ENCODE results near the gene DAZL.

Gene DAZL

DNA sequence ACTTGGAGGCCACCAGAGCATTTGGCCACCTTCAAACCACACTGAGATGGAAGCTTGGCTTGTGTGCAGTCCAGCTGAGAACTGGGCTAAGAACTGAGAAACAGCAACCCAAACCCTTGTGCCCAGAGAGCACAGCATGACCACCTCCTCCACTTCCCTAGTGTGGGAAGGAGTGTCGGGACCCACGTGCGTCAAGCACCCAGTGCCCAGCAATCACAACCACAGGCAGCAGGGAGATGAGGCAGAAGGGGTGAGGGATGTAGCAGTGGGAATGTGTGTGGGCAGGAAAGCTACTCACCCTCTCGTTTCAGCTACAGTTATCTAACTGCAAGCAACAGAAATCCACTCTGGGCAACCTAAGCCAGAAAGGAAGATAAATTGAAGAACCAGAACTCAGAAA, 66.7 kb downstream of the DAZL start:
- DNase-seq, result no peak

DNA sequence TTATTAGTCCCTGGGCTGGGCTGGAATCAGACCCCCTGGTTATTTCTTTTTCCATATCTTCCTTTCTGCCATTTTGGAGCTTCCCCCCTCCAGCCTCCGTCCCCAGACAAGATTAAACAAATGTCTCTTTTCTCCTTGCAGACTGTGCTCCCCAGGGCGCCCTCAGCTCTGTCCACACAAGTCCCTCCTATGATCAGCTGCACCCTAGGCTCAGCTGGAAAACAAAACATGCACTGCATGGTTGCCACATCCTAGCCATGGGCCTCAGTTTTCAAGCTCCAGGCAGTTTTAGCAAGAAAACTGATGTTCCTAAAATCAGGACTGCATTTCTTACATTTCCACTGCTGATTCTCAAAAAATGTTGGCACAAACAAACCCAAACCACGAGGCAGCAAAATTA, 68.2 kb downstream of the DAZL start:
- DNase-seq, result no peak

All from NCI-H2171 (cell line).